HepG2 (cell line): Measurements from ENCODE around the gene ZBP1. TPM values are rescaled to one million over a fixed set of nuclear protein-coding genes. Genes with fewer than 3 reads are reported as not detected.

Experiments used
- ASH2L ChIP-seq: fragments of 300-600, 200-600 bp; sonication (generic); IDR thresholded peaks from 2 replicates; pipeline ENCODE4 v1.7.0; 2017; ENCODE audit warnings: low read depth, mild to moderate bottlenecking, moderate library complexity, mixed read lengths, low read length; ENCODE audit not compliant: insufficient read length
- CEBPB ChIP-seq: IDR thresholded peaks from 2 replicates; pipeline ENCODE4 v1.6.1; 2011; ENCODE audit warnings: low read depth, low read length, improper control_type of control experiment, borderline replicate concordance
- FOXA1 ChIP-seq, 2 experiments: fragments of 450-650 bp in 1 of 2; sonication (generic) in 1 of 2; formaldehyde crosslinking in 1 of 2; IDR thresholded peaks; 2 replicates each; pipeline versions ENCODE4 v1.4.0 to v1.6.1; 2016 to 2020; ENCODE audit warnings: missing genetic modification reagents in 1 of 2
- GPN1 ChIP-seq: sonication (generic); formaldehyde crosslinking; IDR thresholded peaks from 2 replicates; pipeline ENCODE4 v1.5.1; 2020; ENCODE audit warnings: missing genetic modification reagents, borderline replicate concordance
- GTF3A ChIP-seq: sonication (generic); formaldehyde crosslinking; conservative IDR thresholded peaks from 2 replicates; pipeline ENCODE4 v1.4.0; 2020; ENCODE audit warnings: mild to moderate bottlenecking, missing genetic modification reagents
- NFE2 ChIP-seq: sonication (generic); formaldehyde crosslinking; IDR thresholded peaks from 2 replicates; pipeline ENCODE4 v1.4.0; 2020; ENCODE audit warnings: missing genetic modification reagents
- POLR2AphosphoS5 ChIP-seq: IDR thresholded peaks from 2 replicates; pipeline ENCODE4 v1.6.1; 2012; ENCODE audit warnings: low read depth, low read length
- RBFOX2 ChIP-seq: fragments of 200-400 bp; formaldehyde crosslinking; IDR thresholded peaks from 2 replicates; pipeline ENCODE4 v1.6.1; 2017; ENCODE audit warnings: low read depth, mild to moderate bottlenecking, low read length
- SMARCE1 ChIP-seq: fragments of 450-650 bp; IDR thresholded peaks from 2 replicates; pipeline ENCODE4 v1.6.1; 2017; ENCODE audit warnings: borderline replicate concordance
- SP2 ChIP-seq: sonication (generic); formaldehyde crosslinking; IDR thresholded peaks from 2 replicates; pipeline ENCODE4 v1.5.1; 2020; ENCODE audit warnings: mild to moderate bottlenecking, missing genetic modification reagents
- TBL1XR1 ChIP-seq: fragments of 150-350 bp; IDR thresholded peaks from 2 replicates; pipeline ENCODE4 v1.6.1; 2014; ENCODE audit warnings: borderline replicate concordance, low read length; ENCODE audit not compliant: partially characterized antibody
- TEAD3 ChIP-seq: optimal IDR thresholded peaks from 2 replicates; pipeline ENCODE3; 2016; ENCODE audit warnings: borderline replicate concordance
- ZBTB39 ChIP-seq: sonication (generic); formaldehyde crosslinking; IDR thresholded peaks from 2 replicates; pipeline ENCODE4 v1.5.0; 2020; ENCODE audit warnings: missing genetic modification reagents
- ZBTB7A ChIP-seq: sonication (generic); formaldehyde crosslinking; IDR thresholded peaks from 2 replicates; pipeline ENCODE4 v1.8.0; 2022; ENCODE audit warnings: mild to moderate bottlenecking, missing genetic modification reagents
- ZNF101 ChIP-seq: sonication (generic); formaldehyde crosslinking; IDR thresholded peaks from 2 replicates; pipeline ENCODE4 v1.4.0; 2020; ENCODE audit warnings: mild to moderate bottlenecking, low read depth, missing genetic modification reagents, borderline replicate concordance
- ZNF17 ChIP-seq: sonication (generic); formaldehyde crosslinking; IDR thresholded peaks from 2 replicates; pipeline ENCODE4 v1.5.0; 2020; ENCODE audit warnings: mild to moderate bottlenecking, missing genetic modification reagents
- ZNF367 ChIP-seq: sonication (generic); formaldehyde crosslinking; IDR thresholded peaks from 2 replicates; pipeline ENCODE4 v1.4.0; 2020; ENCODE audit warnings: missing genetic modification reagents, borderline replicate concordance
- ZNF496 ChIP-seq: sonication (generic); formaldehyde crosslinking; IDR thresholded peaks from 2 replicates; pipeline ENCODE4 v1.8.1; 2023; ENCODE audit warnings: mild to moderate bottlenecking, moderate library complexity, missing genetic modification reagents; ENCODE audit not compliant: insufficient replicate concordance
- ZNF567 ChIP-seq: sonication (generic); formaldehyde crosslinking; IDR thresholded peaks from 2 replicates; pipeline ENCODE4 v1.8.1; 2023; ENCODE audit warnings: mild to moderate bottlenecking, missing genetic modification reagents, borderline replicate concordance
- ZNF790 ChIP-seq: sonication (generic); formaldehyde crosslinking; IDR thresholded peaks from 2 replicates; pipeline ENCODE4 v1.8.0; 2022; ENCODE audit warnings: missing genetic modification reagents, mild to moderate bottlenecking, borderline replicate concordance
- polyA plus RNA-seq, 8 experiments: library from polyadenylated mRNA; depleted of rRNA in 3 of 8; stranded (reverse) in 7 of 8; unstranded in 1 of 8; fragments of >200 nt; fragmentation: Illumina TruSeq in 4 of 8; extraction: Trizol in 4 of 8; gene quantifications; 2 replicates each; pipeline versions ENCODE4 v1.2.1 to v1.2.3, GENCODE V29; 2011 to 2016; ENCODE audit warnings: low read depth in 4 of 8, missing spikeins in 1 of 8, mixed read lengths in 1 of 8; ENCODE audit not compliant: insufficient read depth in 1 of 8
- total RNA-seq, 5 experiments: library from RNA; depleted of rRNA; stranded (reverse); fragments of >200 nt; fragmentation: Illumina TruSeq; extraction: Trizol; gene quantifications; 2 replicates each; pipeline ENCODE4 v1.2.3, GENCODE V29; 2016; ENCODE audit warnings: low read depth in 1 of 5
- TF ChIP-seq, protein P1 (sequence below): sonication (generic); formaldehyde crosslinking; IDR thresholded peaks from 2 replicates; pipeline ENCODE4 v1.9.0; 2021; ENCODE audit warnings: missing genetic modification reagents, borderline replicate concordance

ZBP1 gene
- total and polyA plus RNA-seq, 2 of the 13 experiments (the other 11 are each of a cell fraction or from before 2014, with no cell fraction given), result not detected

GRCh38 chr20:57562541-57563465 lies 57.4 kb downstream of the ZBP1 start (continued):
- no peak for TF ChIP-seq ZNF101
- TF ChIP-seq ZNF496 (CRISPR knock-in tag), result no peak
- TF ChIP-seq ZNF17 (CRISPR knock-in tag), result no peak
- peak; percentile 20; the same call in 1 of the 2 replicates for TF ChIP-seq ZBTB7A (CRISPR knock-in tag)
- peak; percentile 2 for TF ChIP-seq TEAD3 (CRISPR knock-in tag)
- no peak for TF ChIP-seq ZNF567
- TF ChIP-seq ZBTB39, result no peak
- TF ChIP-seq SMARCE1, result no peak
- TF ChIP-seq CEBPB, result no peak
- no peak for TF ChIP-seq GTF3A
- no peak for TF ChIP-seq ZNF367
- TF ChIP-seq TBL1XR1, result peak; percentile 24
- 0 out of 2 replicates have a peak, but pooled peaks have one; percentile 16 for TF ChIP-seq SP2
- no peak for TF ChIP-seq GPN1
- TF ChIP-seq NFE2, result no peak
- TF ChIP-seq, protein P1, sequence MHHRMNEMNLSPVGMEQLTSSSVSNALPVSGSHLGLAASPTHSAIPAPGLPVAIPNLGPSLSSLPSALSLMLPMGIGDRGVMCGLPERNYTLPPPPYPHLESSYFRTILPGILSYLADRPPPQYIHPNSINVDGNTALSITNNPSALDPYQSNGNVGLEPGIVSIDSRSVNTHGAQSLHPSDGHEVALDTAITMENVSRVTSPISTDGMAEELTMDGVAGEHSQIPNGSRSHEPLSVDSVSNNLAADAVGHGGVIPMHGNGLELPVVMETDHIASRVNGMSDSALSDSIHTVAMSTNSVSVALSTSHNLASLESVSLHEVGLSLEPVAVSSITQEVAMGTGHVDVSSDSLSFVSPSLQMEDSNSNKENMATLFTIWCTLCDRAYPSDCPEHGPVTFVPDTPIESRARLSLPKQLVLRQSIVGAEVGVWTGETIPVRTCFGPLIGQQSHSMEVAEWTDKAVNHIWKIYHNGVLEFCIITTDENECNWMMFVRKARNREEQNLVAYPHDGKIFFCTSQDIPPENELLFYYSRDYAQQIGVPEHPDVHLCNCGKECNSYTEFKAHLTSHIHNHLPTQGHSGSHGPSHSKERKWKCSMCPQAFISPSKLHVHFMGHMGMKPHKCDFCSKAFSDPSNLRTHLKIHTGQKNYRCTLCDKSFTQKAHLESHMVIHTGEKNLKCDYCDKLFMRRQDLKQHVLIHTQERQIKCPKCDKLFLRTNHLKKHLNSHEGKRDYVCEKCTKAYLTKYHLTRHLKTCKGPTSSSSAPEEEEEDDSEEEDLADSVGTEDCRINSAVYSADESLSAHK, result no peak
- peak; percentile 59 for TF ChIP-seq POLR2AphosphoS5
- 0 out of 2 replicates have a peak, but pooled peaks have one; percentile 31 for TF ChIP-seq RBFOX2
- no peak for TF ChIP-seq ZNF790 (CRISPR knock-in tag)
- no peak for TF ChIP-seq FOXA1 (IDR thresholded peaks at IDR 0.05)
- TF ChIP-seq FOXA1 (CRISPR knock-in tag; IDR thresholded peaks at IDR 0.05), result no peak
- TF ChIP-seq ASH2L, result no peak
